CD4-positive, alpha-beta T cell (primary cell): ENCODE measurements around the gene ZNF512. TPM values are rescaled to one million over a fixed set of nuclear protein-coding genes. Genes with fewer than 3 reads are reported as not detected.

Experiments used
- ATAC-seq: fragments of 200-7000 bp; cut with Tn5 transposase; one replicate; pipeline ENCODE4 v1.10.0; 2022; ENCODE audit warnings: mild to moderate bottlenecking; ENCODE audit not compliant: poor library complexity
- CTCF ChIA-PET: fragments of 350-600 bp; sonication (Branson Sonifier 250); formaldehyde crosslinking; loops from one replicate; lab custom pipeline; 2021; ENCODE audit warnings: antibody characterized with exemption, inconsistent platforms; lab: Charles Lee
- POLR2A ChIA-PET: fragments of 350-600 bp; sonication (Branson Sonifier 250); formaldehyde crosslinking; loops from one replicate; lab custom pipeline; 2021; ENCODE audit warnings: antibody characterized with exemption, inconsistent platforms; lab: Charles Lee
- DNase-seq, 14 experiments: peaks; one replicate each; pipeline ENCODE4 v3.0.0-alpha.2; 2013 to 2020; ENCODE audit warnings: mixed read lengths in 2 of 14
- H3K27ac ChIP-seq, 2 donors: one replicate each; pipeline versions ENCODE4 v1.5.1 to v1.7.0; 2013; ENCODE audit warnings: low read length in 2 of 2, low read depth in 1 of 2, mild to moderate bottlenecking in 1 of 2
- H3K27me3 ChIP-seq, 2 experiments: 1 replicate in 1 of 2; 2 replicates in 1 of 2; pipeline versions ENCODE4 v1.6.1 to v1.7.0; 2013; ENCODE audit warnings: low read length in 2 of 2, control low read depth in 1 of 2, mild to moderate bottlenecking in 1 of 2, moderate library complexity in 1 of 2; ENCODE audit not compliant: insufficient read depth in 2 of 2, control insufficient read depth in 1 of 2
- H3K36me3 ChIP-seq: one replicate; pipeline ENCODE4 v1.6.1; 2013; ENCODE audit warnings: low read length, control low read depth; ENCODE audit not compliant: insufficient read depth
- H3K4me1 ChIP-seq: one replicate; pipeline ENCODE4 v1.6.1; 2013; ENCODE audit warnings: low read length, control low read depth; ENCODE audit not compliant: insufficient read depth
- H3K4me3 ChIP-seq: one replicate; pipeline ENCODE4 v1.5.1; 2013; ENCODE audit warnings: mild to moderate bottlenecking, low read length, moderate library complexity
- H3K9me3 ChIP-seq, 2 experiments: 1 replicate in 1 of 2; 2 replicates in 1 of 2; pipeline versions ENCODE4 v1.6.1 to v1.7.0; 2013; ENCODE audit warnings: low read length in 2 of 2, mild to moderate bottlenecking in 2 of 2, control low read depth in 1 of 2, moderate library complexity in 1 of 2; ENCODE audit not compliant: control insufficient read depth in 1 of 2, insufficient read depth in 1 of 2
- H3K27ac Mint-ChIP-seq: one replicate; pipeline ENCODE4 v1.8.0; 2020; ENCODE audit warnings: mixed read lengths
- H3K27me3 Mint-ChIP-seq: one replicate; pipeline ENCODE4 v1.8.0; 2021; ENCODE audit warnings: mixed read lengths
- H3K36me3 Mint-ChIP-seq: one replicate; pipeline ENCODE4 v1.8.0; 2021; ENCODE audit warnings: low read depth, mixed read lengths
- H3K4me1 Mint-ChIP-seq: one replicate; pipeline ENCODE4 v1.8.0; 2021; ENCODE audit warnings: low read depth, mixed read lengths
- H3K4me3 Mint-ChIP-seq: one replicate; pipeline ENCODE4 v1.8.0; 2020; ENCODE audit warnings: mild to moderate bottlenecking, mixed read lengths
- H3K9me3 Mint-ChIP-seq: one replicate; pipeline ENCODE4 v1.8.0; 2020; ENCODE audit warnings: mixed read lengths
- CTCF ChIP-seq: fragments of 200-600 bp; IDR thresholded peaks from one replicate; pipeline ENCODE4 v1.8.0; 2022; ENCODE audit warnings: antibody characterized with exemption, mild to moderate bottlenecking
- intact Hi-C, 2 experiments: fragments of 100-400 bp; cut with DNase I in 1 of 2; cut with micrococcal nuclease in 1 of 2; formaldehyde crosslinking; loops; one replicate each; pipeline versions ENCODE4 v1.15.1 to v1.9.0; 2023 to 2025; cut with DNase I, micrococcal nuclease
- total RNA-seq, 174 experiments: library from RNA in 2 of 174; stranded (reverse) in 2 of 174; gene quantifications; one replicate each; pipeline ENCODE4 v1.2.3 and lab custom pipeline; 2021 to 2026

The ZNF512 gene
- total RNA-seq, 2 experiments from 2014 or later, result 13.6 to 14.1 TPM

DNA sequence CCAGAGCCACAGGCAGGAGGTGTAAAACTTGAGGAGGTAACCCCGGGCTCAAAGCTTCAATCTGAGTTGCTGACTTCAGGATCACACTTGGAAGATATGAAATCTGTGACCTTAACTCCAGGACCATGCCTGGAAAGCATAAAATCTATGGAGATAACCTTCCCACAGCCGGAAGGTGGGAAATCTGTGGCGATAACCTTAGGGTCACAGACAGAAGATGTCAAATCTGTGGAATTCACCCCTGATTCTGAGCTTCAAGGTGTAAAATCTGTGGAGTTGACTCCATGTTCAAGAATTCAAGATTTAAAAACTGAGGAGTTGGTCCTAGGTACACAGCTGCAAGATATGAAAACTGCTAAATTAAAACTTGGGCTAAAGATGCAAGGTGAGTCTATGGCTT lies 11.6 kb upstream of the ZNF512 start:
- no peak for ATAC-seq
- H3K4me3 ChIP-seq, result no peak overlapping the region
- no peaks in the 10 kb centered on the region for H3K4me1 Mint-ChIP-seq
- peaks cover 5% of the 10 kb centered on the region for H3K9me3 Mint-ChIP-seq
- H3K4me3 Mint-ChIP-seq, result no peak overlapping the region
- CTCF ChIA-PET, result no interaction called here
- POLR2A ChIA-PET, result no interaction called here
- H3K27ac ChIP-seq, result no peak overlapping the region
- no peak for TF ChIP-seq CTCF
- H3K27ac Mint-ChIP-seq, result no peak overlapping the region
- peaks cover 0 to 7% of the 10 kb centered on the region in 2 experiments for H3K9me3 ChIP-seq
- no peaks in the 10 kb centered on the region for H3K4me1 ChIP-seq
- H3K36me3 ChIP-seq, result no peaks in the 10 kb centered on the region
- H3K27me3 Mint-ChIP-seq, result peaks cover 34% of the 10 kb centered on the region
- no peak for DNase-seq
- intact Hi-C loops, result no loop called here
- no peaks in the 10 kb centered on the region for H3K36me3 Mint-ChIP-seq
- H3K27me3 ChIP-seq, result peaks cover 5 to 6% of the 10 kb centered on the region in 2 experiments

DNA sequence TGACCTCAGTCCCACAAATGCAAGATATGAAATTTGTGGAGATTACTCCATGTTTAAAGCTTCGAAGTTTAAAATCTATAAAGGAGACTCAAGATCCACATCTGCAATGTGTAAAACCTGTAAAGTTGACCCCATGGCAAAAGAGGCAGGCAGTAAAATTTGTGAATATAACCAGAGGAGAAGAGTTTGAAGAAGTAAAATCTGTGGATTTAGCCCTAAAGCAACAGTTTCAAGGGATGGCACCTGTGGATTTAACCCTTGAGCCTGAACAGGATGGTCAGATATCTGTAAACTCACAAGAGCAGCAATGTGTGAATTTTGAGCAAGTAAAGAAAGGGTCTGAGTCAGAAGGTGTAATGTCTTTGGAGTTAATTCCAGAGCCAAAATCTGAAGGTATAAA lies 11.2 kb upstream of the ZNF512 start:
- ChIA-PET POLR2A (no interaction called here), CTCF (no interaction called here)
- peaks cover 5% of the 10 kb centered on the region for H3K9me3 Mint-ChIP-seq
- H3K4me1 Mint-ChIP-seq, result no peaks in the 10 kb centered on the region
- TF ChIP-seq CTCF, result no peak
- no peak overlapping the region for H3K4me3 Mint-ChIP-seq
- peaks cover 29% of the 10 kb centered on the region for H3K27me3 Mint-ChIP-seq
- no peaks in the 10 kb centered on the region for H3K36me3 Mint-ChIP-seq
- DNase-seq (no peak), ATAC-seq (no peak)
- Histone ChIP-seq H3K27ac (no peak overlapping the region), H3K27me3 (peaks cover 3 to 4% of the 10 kb centered on the region in 2 experiments), H3K36me3 (no peaks in the 10 kb centered on the region), H3K9me3 (peaks cover 0 to 7% of the 10 kb centered on the region in 2 experiments), H3K4me1 (no peaks in the 10 kb centered on the region), H3K4me3 (no peak overlapping the region)
- no peak overlapping the region for H3K27ac Mint-ChIP-seq
- intact Hi-C loops, result no loop called here

- ATAC-seq, result no peak
Observed at GRCh38 chr2:27572439-27572838, 10.4 kb upstream of the ZNF512 start.

More at GRCh38 chr2:27572439-27572838, 10.4 kb upstream of the ZNF512 start:
- ChIA-PET CTCF (no interaction called here), POLR2A (no interaction called here)
- no peaks in the 10 kb centered on the region for H3K4me1 Mint-ChIP-seq
- peaks cover 5% of the 10 kb centered on the region for H3K9me3 Mint-ChIP-seq
- Histone ChIP-seq H3K27ac (no peak overlapping the region), H3K4me3 (no peak overlapping the region), H3K9me3 (peaks cover 0 to 10% of the 10 kb centered on the region in 2 experiments), H3K27me3 (no peaks in the 10 kb centered on the region), H3K36me3 (no peaks in the 10 kb centered on the region), H3K4me1 (no peaks in the 10 kb centered on the region)
- H3K36me3 Mint-ChIP-seq, result no peaks in the 10 kb centered on the region
- no peak overlapping the region for H3K4me3 Mint-ChIP-seq
- no peak for TF ChIP-seq CTCF
- peaks cover 21% of the 10 kb centered on the region for H3K27me3 Mint-ChIP-seq
- H3K27ac Mint-ChIP-seq, result no peak overlapping the region
- DNase-seq, result peak in 1 of 14 experiments; percentile 38
- intact Hi-C loops, result no loop called here
